HG02870 (cell line): ENCODE measurements around the gene TAAR9.
A peak's percentile ranks its signal among the peaks of the same experiment; 100 is the strongest.

Experiments used
- ATAC-seq: cut with Tn5 transposase; IDR thresholded peaks from one replicate; pipeline ENCODE4 v1.9.1; 2021; ENCODE audit warnings: mild to moderate bottlenecking, moderate library complexity; ENCODE audit not compliant: unreplicated experiment

Gene TAAR9, protein sequence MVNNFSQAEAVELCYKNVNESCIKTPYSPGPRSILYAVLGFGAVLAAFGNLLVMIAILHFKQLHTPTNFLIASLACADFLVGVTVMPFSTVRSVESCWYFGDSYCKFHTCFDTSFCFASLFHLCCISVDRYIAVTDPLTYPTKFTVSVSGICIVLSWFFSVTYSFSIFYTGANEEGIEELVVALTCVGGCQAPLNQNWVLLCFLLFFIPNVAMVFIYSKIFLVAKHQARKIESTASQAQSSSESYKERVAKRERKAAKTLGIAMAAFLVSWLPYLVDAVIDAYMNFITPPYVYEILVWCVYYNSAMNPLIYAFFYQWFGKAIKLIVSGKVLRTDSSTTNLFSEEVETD

DNA sequence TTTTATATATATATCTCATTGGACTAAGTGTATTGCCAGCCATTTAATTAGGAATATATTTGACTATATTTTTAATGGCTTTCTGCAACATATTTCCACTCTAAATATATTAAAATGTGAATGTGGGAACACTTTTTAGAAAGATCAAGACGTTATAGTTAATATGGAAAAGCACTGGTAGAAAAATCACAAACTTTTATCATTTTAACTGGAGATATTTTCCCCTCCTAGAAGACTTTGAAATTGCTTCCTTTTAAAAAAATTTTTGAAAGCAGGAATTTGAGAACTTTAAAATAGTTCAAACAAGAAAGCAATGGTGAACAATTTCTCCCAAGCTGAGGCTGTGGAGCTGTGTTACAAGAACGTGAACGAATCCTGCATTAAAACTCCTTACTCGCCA is at the start of gene TAAR9:
Gene TAAR9 (plus strand): TSS at position 301 of the 400 bp plus-strand sequence. CDS start 13 bp downstream, at position 314.
- no peak for ATAC-seq

DNA sequence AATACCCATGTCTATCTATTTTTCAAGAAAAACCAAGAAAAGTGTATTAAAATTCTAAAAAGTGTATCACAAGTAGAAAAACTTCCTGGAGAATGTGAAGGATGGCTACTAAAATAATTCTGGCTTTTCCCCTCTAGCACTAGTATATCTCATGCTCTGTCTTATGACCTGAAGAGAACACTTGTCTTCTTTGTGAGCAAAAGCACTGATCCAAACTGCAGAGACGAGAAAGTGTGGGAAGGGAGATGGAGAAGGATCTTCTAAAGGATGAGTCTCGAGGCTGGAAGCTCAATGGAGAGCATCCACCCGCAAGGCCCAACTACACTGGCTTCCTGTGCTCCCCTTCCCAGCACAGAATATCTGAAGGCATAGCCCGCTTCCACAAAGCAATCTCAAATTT is 48.7 kb upstream of the TAAR9 start:
- ATAC-seq: no peak

DNA sequence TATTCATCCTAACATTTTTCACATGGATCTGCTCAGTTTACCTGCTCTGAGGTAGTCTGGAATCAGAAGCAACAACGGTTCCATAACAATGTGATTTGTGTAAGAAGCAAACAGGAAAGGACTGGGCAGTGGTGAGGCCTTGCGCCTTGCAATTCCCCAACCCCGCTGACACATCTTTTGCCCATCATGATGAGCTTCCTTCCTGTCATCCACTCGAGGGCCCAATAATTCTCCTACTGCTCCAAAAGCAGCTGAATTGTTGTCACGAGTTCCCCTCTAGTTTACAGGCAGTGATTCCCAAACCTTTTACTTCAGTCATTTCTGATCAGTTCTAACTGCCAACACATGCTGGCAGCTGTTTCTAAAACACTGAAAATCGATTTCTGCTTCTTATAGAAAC is 48.1 kb upstream of the TAAR9 start:
- peak; percentile 35 for ATAC-seq

DNA sequence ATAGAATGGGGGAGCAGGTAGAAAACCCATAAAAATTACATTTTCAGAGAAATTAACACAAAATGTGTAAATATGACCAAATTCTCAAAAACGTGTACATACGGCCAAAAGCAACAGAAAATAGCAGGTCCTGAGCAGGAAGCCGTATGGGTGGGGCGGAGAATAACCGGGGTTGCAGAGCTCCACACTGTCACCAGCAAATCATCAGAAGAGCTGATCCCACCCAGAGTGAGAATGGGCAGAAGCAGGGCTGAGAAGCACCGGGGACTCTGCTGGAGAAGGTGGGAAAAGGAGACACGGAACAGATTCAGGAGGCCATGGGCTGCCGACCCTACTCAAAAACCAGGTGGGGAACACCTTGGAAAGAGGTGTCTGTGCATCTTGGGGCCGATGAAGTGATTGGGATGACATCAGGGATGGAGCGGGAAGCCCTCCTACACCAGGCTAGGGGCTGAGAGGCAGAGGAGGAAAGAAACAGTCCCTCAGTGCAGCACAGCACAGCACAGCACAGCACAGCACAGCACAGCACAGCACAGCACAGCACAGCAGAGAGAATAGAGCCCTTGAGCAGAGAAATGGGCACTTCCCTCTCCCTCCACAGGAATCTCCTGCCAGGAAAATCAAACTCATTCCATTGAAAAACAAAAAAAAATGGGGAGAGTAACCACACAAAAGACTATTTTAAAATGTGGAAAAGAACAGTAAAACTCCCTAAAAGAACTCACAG is 47.4 kb upstream of the TAAR9 start:
- ATAC-seq: peak; percentile 38

DNA sequence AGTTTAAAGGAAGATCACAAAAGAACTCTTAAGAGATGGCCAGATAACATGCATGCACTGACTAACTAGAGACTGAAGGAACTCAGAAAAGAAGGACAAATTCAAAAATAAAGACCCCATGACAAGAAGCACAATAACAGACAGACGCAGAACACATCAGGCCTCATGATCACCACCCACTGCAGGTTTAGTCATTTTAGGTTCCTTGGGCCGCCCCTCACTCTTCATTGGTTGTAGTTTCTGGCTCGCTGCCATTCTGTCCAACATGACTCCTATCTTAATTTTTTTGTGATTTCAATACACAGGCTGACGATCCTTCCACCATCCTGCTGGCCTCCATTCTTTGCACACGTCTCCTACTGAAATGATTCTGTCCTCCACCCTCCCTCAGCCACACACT is 46.8 kb upstream of the TAAR9 start:
- no peak for ATAC-seq

- ATAC-seq: no peak
These were observed 46.2 kb upstream of the TAAR9 start for GRCh38 chr6:132491881-132492280.

DNA sequence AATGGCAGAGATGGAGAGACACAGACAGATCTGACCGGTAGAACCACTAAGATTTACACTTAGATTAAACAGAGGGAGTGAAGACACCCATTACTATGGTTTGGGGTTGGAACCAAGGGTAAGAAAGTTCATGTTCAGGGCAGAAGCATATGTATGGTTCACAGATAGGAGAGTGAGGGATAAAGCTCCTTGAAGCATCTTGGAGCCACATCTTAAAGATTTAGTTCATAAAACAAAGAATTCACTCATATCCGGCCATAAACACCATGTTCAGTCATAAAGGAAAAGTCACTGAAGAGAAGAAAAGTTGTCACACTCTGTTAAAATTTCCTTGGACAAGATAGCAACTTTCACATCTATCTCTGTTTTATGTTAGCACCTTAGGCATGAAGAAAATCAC is 43.1 kb upstream of the TAAR9 start:
- peak; percentile 24 for ATAC-seq

DNA sequence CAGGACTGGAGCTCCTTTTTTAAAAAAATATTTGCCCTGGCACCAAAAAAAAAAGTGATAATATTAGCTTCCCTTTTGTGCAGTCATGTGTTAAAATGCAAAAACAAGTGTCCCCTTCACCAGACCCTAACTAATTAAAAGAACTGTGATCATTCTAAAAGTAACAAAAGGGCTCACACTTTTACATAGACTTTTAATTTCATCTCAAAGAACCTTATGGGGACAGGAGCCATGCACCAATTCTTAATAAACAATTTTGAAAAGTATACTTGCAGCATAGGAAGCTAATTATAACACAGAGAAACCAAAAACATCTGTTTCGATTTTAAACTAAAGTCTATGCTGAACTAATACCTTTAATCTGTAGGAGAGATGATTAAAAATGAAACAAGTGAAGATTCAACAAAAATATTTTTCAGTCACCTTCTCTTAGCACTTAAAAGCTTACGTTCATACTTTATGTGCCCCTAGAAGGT is 42.4 kb upstream of the TAAR9 start:
- peak; percentile 46 for ATAC-seq

GRCh38 chr6:132496519-132497180 is 41.4 kb upstream of the TAAR9 start:
- ATAC-seq: no peak

DNA sequence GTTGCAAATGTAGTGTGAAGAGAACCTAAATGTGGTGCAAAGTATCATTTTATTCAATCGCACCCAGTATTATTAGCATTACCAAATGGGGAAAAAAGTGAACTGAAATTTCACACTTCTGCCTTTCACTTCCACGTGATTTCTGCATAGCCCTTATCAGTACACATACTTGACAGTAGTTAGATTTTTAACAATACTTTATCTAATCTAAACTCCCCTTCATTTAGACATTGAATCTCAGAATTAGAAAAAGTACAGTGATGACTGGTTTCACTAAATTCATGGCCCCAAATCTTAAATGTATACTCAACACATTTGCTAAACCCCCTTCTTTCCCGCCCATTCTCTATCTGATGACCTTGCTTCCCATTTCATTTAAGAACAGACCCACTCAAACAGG is 39.4 kb upstream of the TAAR9 start:
- ATAC-seq: peak; percentile 46

DNA sequence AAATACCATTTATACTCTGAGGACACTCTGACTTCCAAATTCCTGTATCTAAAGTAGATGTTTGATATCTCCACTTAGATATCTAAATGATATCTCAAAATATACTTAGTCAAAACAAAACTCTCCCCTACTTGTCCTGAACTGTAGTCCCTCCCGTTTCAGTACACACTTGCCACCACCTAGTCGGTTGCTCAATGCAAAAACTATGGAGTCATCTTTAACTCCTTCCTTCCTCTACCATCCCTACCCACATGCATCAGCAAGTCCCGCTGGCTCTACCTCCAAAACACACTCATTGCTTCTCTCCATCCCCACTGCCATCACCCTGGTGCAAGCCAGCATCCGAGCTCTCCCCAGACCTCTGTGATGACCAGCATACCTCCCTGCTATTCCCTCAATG is 38.3 kb upstream of the TAAR9 start:
- no peak for ATAC-seq

DNA sequence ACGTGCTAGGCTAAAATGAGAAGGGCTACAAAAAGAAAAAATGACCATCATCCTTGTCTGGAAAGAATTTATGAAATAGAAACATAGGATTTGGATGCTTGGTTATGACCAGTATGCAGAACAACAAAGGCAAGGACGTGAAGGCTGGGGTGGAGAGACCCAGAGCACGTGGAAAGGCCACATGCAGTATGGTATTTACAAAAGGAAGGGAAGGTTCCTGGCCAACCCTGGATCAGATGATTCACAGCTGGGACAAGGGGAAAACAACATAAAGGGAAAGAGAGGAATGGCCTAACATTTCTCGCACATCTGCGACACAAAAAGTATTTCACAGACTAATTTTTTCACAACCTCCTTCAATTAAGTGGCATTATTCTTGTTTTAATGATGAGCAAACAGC is 33.3 kb upstream of the TAAR9 start:
- ATAC-seq: no peak

- peak; percentile 50 for ATAC-seq
These were observed 32.9 kb upstream of the TAAR9 start for GRCh38 chr6:132505158-132505557.

DNA sequence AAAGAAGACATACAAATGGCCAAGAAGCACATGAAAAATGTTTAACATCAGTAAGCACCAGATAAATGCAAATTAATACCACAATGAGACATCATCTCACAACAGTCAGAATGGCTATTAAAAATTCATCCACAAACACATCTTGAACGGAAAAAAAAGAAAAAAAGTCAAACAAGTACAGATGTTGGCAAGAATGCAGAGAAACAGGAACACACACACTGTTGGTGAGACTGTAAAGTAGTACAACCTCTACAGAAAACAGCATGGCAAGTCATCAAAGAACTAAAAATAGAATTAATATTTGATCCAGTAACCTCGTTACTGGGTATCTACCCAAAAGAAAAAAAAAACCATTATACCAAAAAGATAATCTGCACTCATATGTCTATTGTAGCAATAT is 31.6 kb upstream of the TAAR9 start:
- ATAC-seq: no peak

GRCh38 chr6:132506869-132507808 is 30.9 kb upstream of the TAAR9 start:
- ATAC-seq: no peak

DNA sequence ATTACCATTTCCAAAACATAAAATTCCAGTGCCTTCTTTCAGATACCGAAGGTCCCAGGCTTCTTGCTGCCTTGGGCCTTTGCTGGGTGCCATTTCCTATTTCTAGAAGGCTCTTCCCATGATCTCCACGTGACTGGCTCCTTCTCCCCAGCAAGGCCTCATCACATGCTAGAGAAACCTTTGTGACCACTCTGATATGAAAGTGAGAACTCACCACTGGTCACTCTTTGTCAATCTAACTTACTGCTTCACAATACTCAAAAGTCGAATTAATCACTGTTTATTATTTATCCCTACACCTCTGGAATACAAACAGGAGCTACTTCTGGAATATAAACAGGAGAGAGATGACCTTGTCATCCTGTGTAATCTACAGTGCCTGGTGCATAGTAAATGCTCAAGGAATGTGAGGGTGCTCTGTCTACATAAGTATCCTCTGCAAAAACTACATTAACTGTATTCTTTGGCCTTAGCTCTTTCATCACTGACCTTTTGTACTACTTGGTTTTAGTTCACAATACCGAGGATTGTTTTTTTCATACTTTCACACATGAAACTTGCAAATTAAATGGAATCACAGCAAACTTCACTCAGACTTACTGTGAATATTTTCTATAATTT is 26.8 kb upstream of the TAAR9 start:
- no peak for ATAC-seq

DNA sequence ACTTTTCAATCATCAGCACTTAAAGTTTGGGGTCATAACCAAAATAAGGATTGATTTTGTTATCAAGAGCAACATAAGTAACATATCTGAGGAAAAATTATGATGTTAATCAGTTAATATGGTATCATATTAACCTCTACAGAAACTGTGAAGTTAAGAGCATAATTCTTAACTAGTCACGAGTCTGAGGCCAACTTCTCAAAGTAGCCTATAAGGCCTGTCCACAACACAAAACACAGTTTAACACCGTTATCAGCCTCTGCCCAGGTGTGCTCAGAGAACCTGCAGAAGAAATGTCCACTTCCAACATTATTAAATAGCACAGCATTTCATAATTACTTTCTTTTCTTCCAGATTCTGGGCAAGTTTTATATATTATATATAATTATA is 26.3 kb upstream of the TAAR9 start:
- no peak for ATAC-seq

DNA sequence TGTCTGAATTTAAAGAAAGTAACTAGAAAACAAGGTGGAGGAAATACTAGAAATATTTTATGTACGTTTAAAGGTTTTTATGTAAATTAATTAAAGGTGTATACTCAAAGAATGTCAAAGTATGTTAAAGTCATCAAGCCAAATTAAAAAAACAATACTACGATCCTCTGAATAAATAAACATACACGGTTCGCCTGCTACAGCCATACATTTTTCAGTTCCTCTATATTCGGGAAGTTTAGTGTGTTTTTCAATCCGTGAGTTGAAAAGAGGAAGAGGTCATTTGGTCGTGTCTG is 25.8 kb upstream of the TAAR9 start:
- ATAC-seq: no peak

DNA sequence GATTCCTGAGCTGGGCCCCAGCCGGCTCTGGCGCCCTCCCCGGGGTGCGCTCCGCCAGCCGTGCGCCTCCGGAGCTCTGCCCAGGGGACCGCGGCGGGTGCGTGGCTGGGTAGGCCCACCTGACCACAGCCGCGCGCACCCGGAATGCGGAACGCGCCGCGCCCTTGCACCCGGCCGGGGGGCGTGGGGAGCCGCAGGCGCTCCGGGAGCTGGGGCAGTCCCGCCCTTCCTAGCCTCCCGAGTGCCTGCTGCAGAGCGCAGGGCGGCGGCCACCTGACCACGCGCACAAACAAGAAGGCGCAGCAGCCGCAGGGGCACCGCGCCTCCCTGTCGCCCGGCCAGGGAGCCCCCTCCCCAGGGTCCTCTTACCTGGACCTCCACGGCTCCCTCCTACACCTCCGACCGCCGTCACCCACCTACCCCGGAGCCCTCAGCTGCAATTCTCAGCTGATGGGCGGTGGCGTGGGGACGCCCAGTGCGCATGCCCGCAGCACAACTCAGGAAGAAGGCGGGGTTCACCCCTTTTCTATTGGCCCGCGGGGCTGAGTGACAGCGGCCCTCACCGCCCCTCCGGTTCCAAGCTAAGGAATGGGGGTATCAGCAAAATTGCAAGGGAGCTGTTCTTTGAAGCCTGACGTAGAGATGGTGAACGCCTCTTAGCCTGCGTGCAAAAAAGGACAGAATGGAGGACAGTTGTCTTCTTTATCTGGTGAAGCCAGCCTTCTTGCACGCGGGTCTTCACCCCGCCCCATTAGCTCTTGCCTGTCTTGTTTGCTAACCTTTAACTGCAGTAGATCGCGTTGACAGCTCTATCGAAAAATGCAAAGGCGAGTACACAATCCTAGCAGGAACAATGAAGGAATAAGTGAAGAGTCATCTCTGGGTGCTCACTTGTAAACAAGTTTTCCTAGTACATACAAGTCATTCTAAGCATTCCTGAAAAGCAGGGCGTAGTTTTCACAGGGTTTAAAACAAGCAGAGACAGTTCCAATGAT is 25.1 kb upstream of the TAAR9 start, which contains the start of gene STX7:
Gene STX7 (minus strand): TSS at position 479 of the 995 bp plus-strand sequence. CDS start 9,586 bp downstream, outside the sequence.
- ATAC-seq: peak; percentile 91
